Measurements from ENCODE around the gene PHLDB2. TPM values are rescaled to one million over a fixed set of nuclear protein-coding genes. Genes with fewer than 3 reads are reported as not detected.

PHLDB2 gene
- total RNA-seq, 1 experiment from 2014 or later: 13.2 TPM

- Histone ChIP-seq H2BK20ac (ENCODE audit: low read depth, low read length, poor library complexity, severe bottlenecking) (no peak overlapping the region), H4K91ac (ENCODE audit: insufficient read length, low read depth, low read length) (no peak overlapping the region), H4K5ac (ENCODE audit: insufficient read length, low read depth, low read length) (no peak overlapping the region), H3K23ac (ENCODE audit: insufficient read length, low read depth, low read length) (no peak overlapping the region), H2BK5ac (ENCODE audit: insufficient read length, low read length) (no peak overlapping the region), H3K4ac (ENCODE audit: low read depth, low read length) (no peak overlapping the region), H4K8ac (replicated peaks; ENCODE audit: insufficient read length, low read depth, low read length) (no peak overlapping the region), H2BK15ac (ENCODE audit: low read depth, low read length) (no peak overlapping the region), H2BK12ac (ENCODE audit: insufficient read length, low read depth, low read length) (no peak overlapping the region), H3K27ac (ENCODE audit: insufficient read length, low read depth, low read length) (no peak overlapping the region), H2AFZ (ENCODE audit: low read length) (no peak overlapping the region), H3K79me1 (ENCODE audit: insufficient read depth, low read depth, low read length, poor library complexity, severe bottlenecking) (no peaks in the 10 kb centered on the region), H3K23me2 (ENCODE audit: insufficient read length, low read depth, low read length, poor library complexity, severe bottlenecking) (no peaks in the 10 kb centered on the region), H3K18ac (ENCODE audit: insufficient read length, low read depth, low read length) (no peak overlapping the region), H2AK5ac (ENCODE audit: insufficient read length, low read length) (no peak overlapping the region), H2BK120ac (ENCODE audit: low read depth, low read length, poor library complexity, severe bottlenecking) (no peak overlapping the region), H3K14ac (ENCODE audit: insufficient read depth, low read length) (no peak overlapping the region), H3K4me1 (ENCODE audit: insufficient read depth, low read length) (no peaks in the 10 kb centered on the region), H3K4me2 (ENCODE audit: insufficient read depth, insufficient read length, low read length) (no peak overlapping the region), H3K27me3 (ENCODE audit: insufficient read depth, low read length) (peaks cover 11% of the 10 kb centered on the region; the same call in 1 of the 2 replicates), H3T11ph (ENCODE audit: low read length) (no peak overlapping the region), H3K9ac (ENCODE audit: extremely low read depth, insufficient read length, low read length) (no peak overlapping the region), H3K79me2 (ENCODE audit: insufficient read depth, low read length) (no peaks in the 10 kb centered on the region), H3K9me3 (ENCODE audit: control insufficient read depth, low read depth, low read length) (no peaks in the 10 kb centered on the region), H3K56ac (ENCODE audit: insufficient read length, low read depth, low read length) (no peak overlapping the region), H4K20me1 (ENCODE audit: control insufficient read depth, insufficient read depth, insufficient read length) (no peaks in the 10 kb centered on the region)
- H3K9me3 Mint-ChIP-seq: no peaks in the 10 kb centered on the region
- H3K4me3 Mint-ChIP-seq: no peak overlapping the region
- WGBS (ENCODE audit: extremely low coverage, insufficient read length, low lambda C conversion rate): no CpG with 5 or more reads among the region's 5 CpGs
- H3K27me3 Mint-ChIP-seq (ENCODE audit: low read depth): peaks cover 51% of the 10 kb centered on the region
- TF ChIP-seq CTCF (conservative IDR thresholded peaks at IDR 0.05): no peak
- no peak overlapping the region for H3K27ac Mint-ChIP-seq
- no peaks in the 10 kb centered on the region for H3K4me1 Mint-ChIP-seq
- H3K36me3 Mint-ChIP-seq (ENCODE audit: insufficient read depth in 1 of 3, low read depth in 3 of 3): no peaks in the 10 kb centered on the region
- DNase-seq: no peak
These were observed 20.9 kb upstream of the PHLDB2 start for GRCh38 chr3:111838133-111838532.

Measured in H9 (cell line).